Thyroid gland (tissue), 4 donors: ENCODE measurements around the gene NSUN7.

ENCODE experiments used
- POLR2A ChIP-seq, 2 donors: fragments of 450-650 bp; IDR thresholded peaks; one replicate each; pipeline ENCODE4 v1.6.1; 2017; ENCODE audit warnings: antibody characterized with exemption in 2 of 2, mild to moderate bottlenecking in 2 of 2, moderate library complexity in 1 of 2
- TF ChIP-seq, protein P1 (sequence below), 6 experiments: fragments of 200-600 bp in 3 of 6; fragments of 450-650 bp in 3 of 6; sonication (generic) in 3 of 6; IDR thresholded peaks; one replicate each; pipeline ENCODE4 v1.5.1; 2016 to 2019; ENCODE audit warnings: antibody characterized with exemption in 6 of 6, mild to moderate bottlenecking in 2 of 6, inconsistent platforms in 1 of 6, moderate library complexity in 1 of 6

DNA sequence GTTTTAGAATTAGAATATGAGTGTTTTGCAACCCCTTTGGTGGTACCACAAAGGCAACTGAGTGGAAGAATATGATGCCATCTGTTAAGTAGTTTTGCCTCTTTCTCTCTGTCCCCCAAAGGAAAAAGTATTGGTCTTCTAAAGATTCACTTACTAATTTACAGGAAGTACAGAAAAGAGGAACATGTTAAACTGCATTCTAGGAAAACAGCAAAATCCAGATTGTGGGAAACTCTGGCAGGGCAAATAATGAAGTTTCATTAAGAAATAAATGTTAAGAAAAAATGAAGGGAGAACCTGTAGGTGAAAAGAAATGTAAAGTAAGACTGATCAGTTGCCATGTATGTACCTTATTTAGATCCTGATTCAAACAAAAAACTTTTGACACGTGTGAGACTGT, 39.3 kb downstream of the NSUN7 start:
- TF ChIP-seq, protein P1, sequence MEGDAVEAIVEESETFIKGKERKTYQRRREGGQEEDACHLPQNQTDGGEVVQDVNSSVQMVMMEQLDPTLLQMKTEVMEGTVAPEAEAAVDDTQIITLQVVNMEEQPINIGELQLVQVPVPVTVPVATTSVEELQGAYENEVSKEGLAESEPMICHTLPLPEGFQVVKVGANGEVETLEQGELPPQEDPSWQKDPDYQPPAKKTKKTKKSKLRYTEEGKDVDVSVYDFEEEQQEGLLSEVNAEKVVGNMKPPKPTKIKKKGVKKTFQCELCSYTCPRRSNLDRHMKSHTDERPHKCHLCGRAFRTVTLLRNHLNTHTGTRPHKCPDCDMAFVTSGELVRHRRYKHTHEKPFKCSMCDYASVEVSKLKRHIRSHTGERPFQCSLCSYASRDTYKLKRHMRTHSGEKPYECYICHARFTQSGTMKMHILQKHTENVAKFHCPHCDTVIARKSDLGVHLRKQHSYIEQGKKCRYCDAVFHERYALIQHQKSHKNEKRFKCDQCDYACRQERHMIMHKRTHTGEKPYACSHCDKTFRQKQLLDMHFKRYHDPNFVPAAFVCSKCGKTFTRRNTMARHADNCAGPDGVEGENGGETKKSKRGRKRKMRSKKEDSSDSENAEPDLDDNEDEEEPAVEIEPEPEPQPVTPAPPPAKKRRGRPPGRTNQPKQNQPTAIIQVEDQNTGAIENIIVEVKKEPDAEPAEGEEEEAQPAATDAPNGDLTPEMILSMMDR (IDR thresholded peaks at IDR 0.05), result no peak
- TF ChIP-seq POLR2A (IDR thresholded peaks at IDR 0.05), result no peak
